ENCODE measurements around the gene MEF2B. TPM values are rescaled to one million over a fixed set of nuclear protein-coding genes. Genes with fewer than 3 reads are reported as not detected.

The MEF2B gene
- polyA plus RNA-seq, 1 donor from 2014 or later: 0.22 TPM

- H3K79me2 ChIP-seq (replicated peaks; ENCODE audit: insufficient read depth, low read length): no peaks in the 10 kb centered on the region
- H3K27ac ChIP-seq (ENCODE audit: low read length): no peak overlapping the region
- H3K27me3 ChIP-seq (ENCODE audit: insufficient read depth, low read depth, low read length): no peaks in the 10 kb centered on the region
- TF ChIP-seq EP300 (conservative IDR thresholded peaks at IDR 0.05; ENCODE audit: poor library complexity, severe bottlenecking): no peak
- no peak for TF ChIP-seq MXI1 (conservative IDR thresholded peaks at IDR 0.05; ENCODE audit: poor library complexity, severe bottlenecking)
- no peak overlapping the region for H3K4me2 ChIP-seq (ENCODE audit: low read length)
- H2AFZ ChIP-seq (ENCODE audit: low read depth, low read length): no peak overlapping the region
- no peaks in the 10 kb centered on the region for H4K20me1 ChIP-seq (ENCODE audit: insufficient read depth)
- no peak overlapping the region for H3K4me3 ChIP-seq (ENCODE audit: low read length)
- no peaks in the 10 kb centered on the region for H3K9me3 ChIP-seq (ENCODE audit: low read length)
- H3K9me2 ChIP-seq (ENCODE audit: insufficient read depth, low read length): no peaks in the 10 kb centered on the region
- H3K9ac ChIP-seq (ENCODE audit: low read length): no peak overlapping the region
- H3K36me3 ChIP-seq (ENCODE audit: insufficient read depth, low read length): no peaks in the 10 kb centered on the region
- no peaks in the 10 kb centered on the region for H3F3A ChIP-seq (ENCODE audit: insufficient read depth, low read length, poor library complexity, severe bottlenecking)
Measured at GRCh38 chr19:19131989-19132388, 38.1 kb downstream of the MEF2B start.

- no peaks in the 10 kb centered on the region for H3K27me3 ChIP-seq (ENCODE audit: insufficient read depth, low read depth, low read length)
- H3K36me3 ChIP-seq (ENCODE audit: insufficient read depth, low read length): no peaks in the 10 kb centered on the region
- no peaks in the 10 kb centered on the region for H4K20me1 ChIP-seq (ENCODE audit: insufficient read depth)
- no peaks in the 10 kb centered on the region for H3F3A ChIP-seq (ENCODE audit: insufficient read depth, low read length, poor library complexity, severe bottlenecking)
- H2AFZ ChIP-seq (ENCODE audit: low read depth, low read length): no peak overlapping the region
- no peak overlapping the region for H3K4me3 ChIP-seq (ENCODE audit: low read length)
- H3K4me2 ChIP-seq (ENCODE audit: low read length): no peak overlapping the region
- H3K27ac ChIP-seq (ENCODE audit: low read length): no peak overlapping the region
- TF ChIP-seq EP300 (conservative IDR thresholded peaks at IDR 0.05; ENCODE audit: poor library complexity, severe bottlenecking): no peak
- no peak for TF ChIP-seq MXI1 (conservative IDR thresholded peaks at IDR 0.05; ENCODE audit: poor library complexity, severe bottlenecking)
- TF ChIP-seq POLR2AphosphoS5 (IDR thresholded peaks at IDR 0.05): no peak
- no peak for TF ChIP-seq TAF1 (IDR thresholded peaks at IDR 0.05; ENCODE audit: low read depth)
- no peak for TF ChIP-seq REST (IDR thresholded peaks at IDR 0.05; ENCODE audit: borderline replicate concordance)
- TF ChIP-seq SMC3 (conservative IDR thresholded peaks at IDR 0.05; ENCODE audit: poor library complexity): no peak
- no peak for TF ChIP-seq CTCF (IDR thresholded peaks at IDR 0.05; ENCODE audit: poor library complexity, severe bottlenecking)
- TF ChIP-seq EZH2 (IDR thresholded peaks at IDR 0.05; ENCODE audit: borderline replicate concordance, insufficient read depth, low read length, poor library complexity, severe bottlenecking): no peak
- TF ChIP-seq RAD21 (conservative IDR thresholded peaks at IDR 0.05): no peak
- no peak overlapping the region for H3K9ac ChIP-seq (ENCODE audit: low read length)
- no peaks in the 10 kb centered on the region for H3K79me2 ChIP-seq (replicated peaks; ENCODE audit: insufficient read depth, low read length)
- no peaks in the 10 kb centered on the region for H3K9me2 ChIP-seq (ENCODE audit: insufficient read depth, low read length)
- no peaks in the 10 kb centered on the region for H3K9me3 ChIP-seq (ENCODE audit: low read length)
Measured at GRCh38 chr19:19126102-19126501, 44.0 kb downstream of the MEF2B start.

GRCh38 chr19:19123386-19123785 is 46.7 kb downstream of the MEF2B start:
- no peaks in the 10 kb centered on the region for H3K36me3 ChIP-seq (ENCODE audit: insufficient read depth, low read length)
- H3K79me2 ChIP-seq (replicated peaks; ENCODE audit: insufficient read depth, low read length): no peaks in the 10 kb centered on the region
- no peak overlapping the region for H3K4me3 ChIP-seq (ENCODE audit: low read length)
- TF ChIP-seq TAF1 (IDR thresholded peaks at IDR 0.05; ENCODE audit: low read depth): no peak
- no peak for TF ChIP-seq POLR2AphosphoS5 (IDR thresholded peaks at IDR 0.05)
- no peak for TF ChIP-seq MXI1 (conservative IDR thresholded peaks at IDR 0.05; ENCODE audit: poor library complexity, severe bottlenecking)
- TF ChIP-seq EP300 (conservative IDR thresholded peaks at IDR 0.05; ENCODE audit: poor library complexity, severe bottlenecking): no peak
- TF ChIP-seq CTCF (IDR thresholded peaks at IDR 0.05; ENCODE audit: poor library complexity, severe bottlenecking): no peak
- TF ChIP-seq SMC3 (conservative IDR thresholded peaks at IDR 0.05; ENCODE audit: poor library complexity): no peak
- TF ChIP-seq REST (IDR thresholded peaks at IDR 0.05; ENCODE audit: borderline replicate concordance): no peak
- no peak overlapping the region for H2AFZ ChIP-seq (ENCODE audit: low read depth, low read length)
- no peak overlapping the region for H3K27ac ChIP-seq (ENCODE audit: low read length)
- H3F3A ChIP-seq (ENCODE audit: insufficient read depth, low read length, poor library complexity, severe bottlenecking): no peaks in the 10 kb centered on the region
- no peak overlapping the region for H3K4me2 ChIP-seq (ENCODE audit: low read length)
- no peak overlapping the region for H3K9ac ChIP-seq (ENCODE audit: low read length)
- H3K9me3 ChIP-seq (ENCODE audit: low read length): no peaks in the 10 kb centered on the region
- no peaks in the 10 kb centered on the region for H3K27me3 ChIP-seq (ENCODE audit: insufficient read depth, low read depth, low read length)
- H3K9me2 ChIP-seq (ENCODE audit: insufficient read depth, low read length): no peaks in the 10 kb centered on the region
- H4K20me1 ChIP-seq (ENCODE audit: insufficient read depth): no peaks in the 10 kb centered on the region
